AG04450 (cell line): Measurements from ENCODE around the gene ALDOB. TPM values are rescaled to one million over a fixed set of nuclear protein-coding genes. Genes with fewer than 3 reads are reported as not detected.

Experiments used
- CTCF ChIA-PET: fragments of 300-600, 350-600 bp; formaldehyde crosslinking; extraction: SDS; loops from one replicate; lab custom pipeline; 2022; ENCODE audit warnings: antibody characterized with exemption, inconsistent platforms; lab: Charles Lee
- POLR2A ChIA-PET: fragments of 350-600 bp; formaldehyde crosslinking; extraction: SDS; loops from one replicate; lab custom pipeline; 2021; ENCODE audit warnings: antibody characterized with exemption, inconsistent platforms; lab: Yijun Ruan, JAX
- DNase-seq: peaks from one replicate; pipeline ENCODE4 v3.0.0-alpha.2; 2011; ENCODE audit warnings: low read depth, low spot score
- H3K27ac ChIP-seq: one replicate; pipeline ENCODE4 v1.5.1; 2012; ENCODE audit warnings: low read depth, low read length, control low read depth
- H3K27me3 ChIP-seq: one replicate; pipeline ENCODE4 v1.6.0; 2012; ENCODE audit warnings: low read length; ENCODE audit not compliant: control insufficient read depth, insufficient read depth
- H3K4me3 ChIP-seq: 2 replicates; pipeline ENCODE4 v1.5.1; 2011; ENCODE audit warnings: mild to moderate bottlenecking, low read depth, low read length, control low read depth
- H3K9me3 ChIP-seq: 2 replicates; pipeline ENCODE4 v1.5.1; 2012; ENCODE audit warnings: low read length; ENCODE audit not compliant: control insufficient read depth, insufficient read depth
- polyA plus RNA-seq: library from polyadenylated mRNA; depleted of rRNA; stranded (reverse); fragments of >200 nt; gene quantifications from 2 replicates; pipeline ENCODE4 v1.2.3, GENCODE V29; 2011
- TF ChIP-seq, protein P1 (sequence below): IDR thresholded peaks from 2 replicates; pipeline ENCODE4 v1.5.1; 2011; ENCODE audit warnings: low read depth, low read length, control low read depth, inconsistent platforms

ALDOB gene
- polyA plus RNA-seq, 1 experiment, result not detected

DNA sequence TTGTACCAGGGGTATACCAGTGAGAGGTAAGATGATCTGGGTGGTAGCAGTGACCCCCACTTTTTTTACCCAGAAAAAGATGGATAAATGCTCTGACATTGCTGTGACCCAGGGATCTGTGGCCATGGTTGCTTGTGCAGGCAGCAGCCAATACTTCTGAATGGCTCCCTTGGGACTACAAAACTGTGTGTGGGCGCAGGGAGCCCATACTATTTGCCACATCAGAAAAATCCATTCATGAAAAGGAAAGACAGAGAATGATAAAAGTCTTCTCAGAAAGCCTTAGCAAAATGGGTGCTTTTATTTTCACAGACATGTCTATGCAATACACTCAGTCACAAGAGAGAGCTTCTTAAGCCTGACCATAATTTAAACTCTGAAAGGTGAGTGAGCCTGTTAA, 37.3 kb upstream of the ALDOB start:
- POLR2A ChIA-PET, result no interaction called here
- H3K27ac ChIP-seq, result no peak overlapping the region
- no peaks in the 10 kb centered on the region for H3K9me3 ChIP-seq
- H3K27me3 ChIP-seq, result no peaks in the 10 kb centered on the region
- TF ChIP-seq, protein P1, sequence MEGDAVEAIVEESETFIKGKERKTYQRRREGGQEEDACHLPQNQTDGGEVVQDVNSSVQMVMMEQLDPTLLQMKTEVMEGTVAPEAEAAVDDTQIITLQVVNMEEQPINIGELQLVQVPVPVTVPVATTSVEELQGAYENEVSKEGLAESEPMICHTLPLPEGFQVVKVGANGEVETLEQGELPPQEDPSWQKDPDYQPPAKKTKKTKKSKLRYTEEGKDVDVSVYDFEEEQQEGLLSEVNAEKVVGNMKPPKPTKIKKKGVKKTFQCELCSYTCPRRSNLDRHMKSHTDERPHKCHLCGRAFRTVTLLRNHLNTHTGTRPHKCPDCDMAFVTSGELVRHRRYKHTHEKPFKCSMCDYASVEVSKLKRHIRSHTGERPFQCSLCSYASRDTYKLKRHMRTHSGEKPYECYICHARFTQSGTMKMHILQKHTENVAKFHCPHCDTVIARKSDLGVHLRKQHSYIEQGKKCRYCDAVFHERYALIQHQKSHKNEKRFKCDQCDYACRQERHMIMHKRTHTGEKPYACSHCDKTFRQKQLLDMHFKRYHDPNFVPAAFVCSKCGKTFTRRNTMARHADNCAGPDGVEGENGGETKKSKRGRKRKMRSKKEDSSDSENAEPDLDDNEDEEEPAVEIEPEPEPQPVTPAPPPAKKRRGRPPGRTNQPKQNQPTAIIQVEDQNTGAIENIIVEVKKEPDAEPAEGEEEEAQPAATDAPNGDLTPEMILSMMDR, result no peak
- no peak for DNase-seq
- CTCF ChIA-PET, result interaction anchor here (1.4 to 2.5 kb wide), 3 partner anchors 14 to 61 kb away, joined by 4 to 13 read pairs (median 4); partner anchors contain the start of gene RNF20
- no peak overlapping the region for H3K4me3 ChIP-seq

DNA sequence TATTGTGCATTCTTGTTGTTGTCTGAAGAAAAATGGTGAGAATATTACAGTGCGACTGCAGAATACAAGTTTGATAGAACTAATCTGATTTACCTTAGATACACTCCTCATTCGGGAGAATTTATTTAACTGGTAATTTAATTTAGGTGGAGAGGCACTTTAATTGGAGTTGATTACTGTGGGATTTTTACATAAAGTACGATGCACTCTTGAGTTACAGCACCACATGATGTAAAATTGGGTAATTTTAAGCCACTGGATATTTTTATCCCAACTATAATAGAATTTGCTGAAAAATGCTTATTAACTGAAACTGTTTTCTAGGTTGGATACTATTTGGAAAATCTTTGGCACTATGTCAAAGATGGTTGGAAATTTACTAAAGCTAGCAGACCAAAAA, 35.4 kb upstream of the ALDOB start:
- no peaks in the 10 kb centered on the region for H3K9me3 ChIP-seq
- no peak overlapping the region for H3K27ac ChIP-seq
- POLR2A ChIA-PET, result interaction anchor here (0.9 kb wide), 1 partner anchor 16 kb away, joined by 3 read pairs; a partner anchor contains a TSS
- CTCF ChIA-PET, result interaction anchor here (1.0 to 2.7 kb wide), 6 partner anchors 10 to 58 kb away, joined by 4 to 17 read pairs (median 7); a partner anchor contains a TSS
- H3K4me3 ChIP-seq, result no peak overlapping the region
- TF ChIP-seq, protein P1, result no peak
- no peak for DNase-seq
- H3K27me3 ChIP-seq, result no peaks in the 10 kb centered on the region

- ChIA-PET POLR2A (interaction anchor here (0.9 kb wide), 1 partner anchor 17 kb away, joined by 3 read pairs; a partner anchor contains a TSS), CTCF (interaction anchor here (1.0 to 2.7 kb wide), 4 partner anchors 9 to 59 kb away, joined by 5 to 17 read pairs (median 8); no protein-coding TSS in a partner anchor)
- TF ChIP-seq, protein P1, result no peak
- no peaks in the 10 kb centered on the region for H3K9me3 ChIP-seq
- H3K27ac ChIP-seq, result no peak overlapping the region
- H3K4me3 ChIP-seq, result no peak overlapping the region
- no peak for DNase-seq
- no peaks in the 10 kb centered on the region for H3K27me3 ChIP-seq
These were observed 34.4 kb upstream of the ALDOB start for GRCh38 chr9:101470021-101470420.

DNA sequence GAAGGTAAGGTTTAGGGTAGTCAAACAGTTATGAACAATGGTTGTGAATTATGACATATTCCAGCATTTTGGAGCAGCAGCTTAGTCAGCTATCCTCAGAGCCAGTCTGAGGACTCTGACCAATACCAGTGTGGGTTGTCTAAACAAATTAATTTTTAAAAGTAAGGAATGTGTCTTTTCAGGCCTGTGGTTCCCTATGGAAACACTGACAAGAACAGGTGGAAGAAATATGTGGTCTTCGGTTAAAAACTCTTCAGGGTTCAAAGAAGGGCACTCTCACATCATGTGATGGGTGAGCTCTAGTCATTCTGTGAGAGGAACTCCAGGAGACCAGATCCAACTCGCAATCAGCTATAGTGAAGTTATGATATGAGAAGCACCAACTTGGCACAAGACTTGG, 33.5 kb upstream of the ALDOB start:
- ChIA-PET POLR2A (no interaction called here), CTCF (interaction anchor here (1.1 to 2.6 kb wide), 2 partner anchors 10 to 60 kb away, joined by 13 to 17 read pairs; no protein-coding TSS in a partner anchor)
- Histone ChIP-seq H3K4me3 (no peak overlapping the region), H3K27ac (no peak overlapping the region), H3K27me3 (no peaks in the 10 kb centered on the region), H3K9me3 (no peaks in the 10 kb centered on the region)
- no peak for DNase-seq
- TF ChIP-seq, protein P1, result no peak

DNA sequence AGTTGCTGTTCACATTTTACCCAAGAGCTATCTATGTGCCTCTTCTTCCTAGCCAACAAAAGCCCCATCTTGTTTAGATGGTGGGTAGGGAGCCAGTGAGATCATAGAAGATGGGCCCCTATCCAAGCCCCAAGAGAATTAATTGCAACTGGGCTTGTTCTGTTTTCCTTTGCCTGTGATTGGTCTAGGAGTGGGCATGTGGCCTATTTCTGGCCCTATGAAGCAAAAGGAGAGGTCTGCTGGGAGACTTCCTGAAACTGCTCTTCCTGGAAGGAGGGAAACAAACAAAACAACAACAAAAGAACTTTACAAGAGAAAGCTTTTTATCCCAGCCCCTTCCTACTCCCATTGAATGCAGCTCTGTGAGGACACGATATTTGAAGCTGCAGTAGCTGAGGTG, 32.5 kb upstream of the ALDOB start:
- POLR2A ChIA-PET, result no interaction called here
- DNase-seq, result no peak

More for the DNA sequence above, 32.5 kb upstream of the ALDOB start:
- CTCF ChIA-PET, result interaction anchor here (1.3 to 12.6 kb wide), 5 partner anchors 9 to 62 kb away, joined by 7 to 600 read pairs (median 14); partner anchors contain the start of gene RNF20
- H3K4me3 ChIP-seq, result no peak overlapping the region
- no peak overlapping the region for H3K27ac ChIP-seq
- no peaks in the 10 kb centered on the region for H3K27me3 ChIP-seq
- TF ChIP-seq, protein P1, result no peak
- no peaks in the 10 kb centered on the region for H3K9me3 ChIP-seq
